SK-N-SH (cell line): Measurements from ENCODE around the gene PARVB. TPM values are rescaled to one million over a fixed set of nuclear protein-coding genes. Genes with fewer than 3 reads are reported as not detected.

Experiments
- CTCF ChIA-PET: fragments of 300-600, 350-600 bp; formaldehyde crosslinking; extraction: SDS; loops from one replicate; lab custom pipeline; 2021; lab: Yijun Ruan, JAX
- POLR2A ChIA-PET: fragments of 350-600 bp; sonication (Branson Sonifier 250); formaldehyde crosslinking; extraction: SDS; loops from one replicate; lab custom pipeline; 2020; ENCODE audit warnings: antibody characterized with exemption, inconsistent platforms; lab: Yijun Ruan, JAX
- DNase-seq: peaks from one replicate; pipeline ENCODE4 v3.0.0; 2012
- H2AFZ ChIP-seq: fragments of 200-600 bp; sonication (generic); 2 replicates; pipeline ENCODE4 v1.8.1; 2016; ENCODE audit warnings: antibody characterized with exemption, mild to moderate bottlenecking, low read depth
- H3F3A ChIP-seq: fragments of 200-600 bp; sonication (generic); replicated peaks from 2 replicates; pipeline ENCODE3; 2016; ENCODE audit warnings: antibody characterized with exemption, mild to moderate bottlenecking; ENCODE audit not compliant: insufficient read depth
- H3K27ac ChIP-seq, 2 experiments: fragments of 200-500 bp in 1 of 2; fragments of 200-600 bp in 1 of 2; sonication (Bioruptor generic) in 1 of 2; sonication (generic), shearing (Covaris generic) in 1 of 2; 2 replicates each; pipeline versions ENCODE4 v1.5.1 to v1.6.1; 2014 to 2016; ENCODE audit warnings: low read depth in 2 of 2, inconsistent platforms in 1 of 2, low read length in 1 of 2, mild to moderate bottlenecking in 1 of 2, mixed read lengths in 1 of 2
- H3K27me3 ChIP-seq: fragments of 200-600 bp; sonication (generic), shearing (Covaris generic); 2 replicates; pipeline ENCODE4 v1.6.1; 2016; ENCODE audit warnings: mixed run types; ENCODE audit not compliant: insufficient read depth
- H3K36me3 ChIP-seq, 2 experiments: fragments of 200-500 bp in 1 of 2; fragments of 200-600 bp in 1 of 2; sonication (Bioruptor generic) in 1 of 2; sonication (generic) in 1 of 2; replicated peaks in 1 of 2; 2 replicates each; pipeline versions ENCODE3 to v1.5.1; 2014 to 2016; ENCODE audit warnings: low read length in 1 of 2, mild to moderate bottlenecking in 1 of 2; ENCODE audit not compliant: insufficient read depth in 2 of 2, control insufficient read depth in 1 of 2
- H3K4me1 ChIP-seq, 2 experiments: fragments of 200-500 bp in 1 of 2; fragments of 200-600 bp in 1 of 2; sonication (Bioruptor generic) in 1 of 2; sonication (generic), shearing (Covaris generic) in 1 of 2; 2 replicates each; pipeline versions ENCODE4 v1.5.1 to v1.6.1; 2014 to 2016; ENCODE audit warnings: low read depth in 1 of 2, low read length in 1 of 2, mixed run types in 1 of 2; ENCODE audit not compliant: insufficient read depth in 2 of 2, control insufficient read depth in 1 of 2
- H3K4me2 ChIP-seq: fragments of 200-600 bp; sonication (generic), shearing (Covaris generic); 2 replicates; pipeline ENCODE4 v1.6.1; 2017; ENCODE audit warnings: mixed run types
- H3K4me3 ChIP-seq, 2 experiments: fragments of 200-500 bp in 1 of 2; fragments of 200-600 bp in 1 of 2; sonication (Bioruptor generic) in 1 of 2; sonication (generic), shearing (Covaris generic) in 1 of 2; 2 replicates each; pipeline versions ENCODE4 v1.5.1 to v1.8.1; 2014 to 2016; ENCODE audit warnings: low read depth in 2 of 2, inconsistent platforms in 1 of 2, low read length in 1 of 2, mild to moderate bottlenecking in 1 of 2, mixed read lengths in 1 of 2, moderate library complexity in 1 of 2
- H3K79me2 ChIP-seq: fragments of 200-600 bp; sonication (generic); 2 replicates; pipeline ENCODE4 v1.8.1; 2017; ENCODE audit warnings: mild to moderate bottlenecking; ENCODE audit not compliant: insufficient read depth
- H3K9ac ChIP-seq: fragments of 200-600 bp; sonication (generic); 2 replicates; pipeline ENCODE4 v1.6.1; 2017; ENCODE audit warnings: mixed run types
- H3K9me2 ChIP-seq: fragments of 200-600 bp; sonication (generic); 2 replicates; pipeline ENCODE4 v1.6.1; 2017; ENCODE audit warnings: mixed run types
- H3K9me3 ChIP-seq: fragments of 200-600 bp; sonication (generic); 2 replicates; pipeline ENCODE4 v1.6.1; 2017; ENCODE audit warnings: mixed run types, mild to moderate bottlenecking, moderate library complexity
- H4K20me1 ChIP-seq: fragments of 200-600 bp; sonication (generic); 2 replicates; pipeline ENCODE4 v1.6.1; 2017; ENCODE audit warnings: mild to moderate bottlenecking, mixed run types; ENCODE audit not compliant: insufficient read depth
- EP300 ChIP-seq, 2 experiments: IDR thresholded peaks; 2 replicates each; pipeline versions ENCODE4 v1.4.0 to v1.6.1; 2012; ENCODE audit warnings: borderline replicate concordance in 1 of 2, low read depth in 1 of 2, low read length in 1 of 2
- EZH2phosphoT487 ChIP-seq: fragments of 200-600 bp; sonication (generic); IDR thresholded peaks from 2 replicates; pipeline ENCODE4 v1.6.1; 2017; ENCODE audit warnings: low read depth, mixed run types, mild to moderate bottlenecking, antibody characterized with exemption, moderate library complexity, borderline replicate concordance
- FOXJ3 ChIP-seq: sonication (generic); formaldehyde crosslinking; IDR thresholded peaks from 2 replicates; pipeline ENCODE4 v1.5.1; 2020; ENCODE audit warnings: mild to moderate bottlenecking, missing genetic modification reagents
- FOXM1 ChIP-seq: IDR thresholded peaks from 2 replicates; pipeline ENCODE4 v1.4.0; 2012; ENCODE audit warnings: low read depth, mild to moderate bottlenecking
- GABPA ChIP-seq: IDR thresholded peaks from 2 replicates; pipeline ENCODE4 v1.4.0; 2012; ENCODE audit warnings: low read depth, mild to moderate bottlenecking
- GATA2 ChIP-seq: sonication (generic); formaldehyde crosslinking; IDR thresholded peaks from 2 replicates; pipeline ENCODE4 v1.5.0; 2020; ENCODE audit warnings: mild to moderate bottlenecking, missing genetic modification reagents
- MXI1 ChIP-seq: IDR thresholded peaks from 2 replicates; pipeline ENCODE4 v1.6.1; 2012; ENCODE audit warnings: mild to moderate bottlenecking, low read depth, low read length, improper control_type of control experiment
- NFIC ChIP-seq: IDR thresholded peaks from 2 replicates; pipeline ENCODE4 v1.4.0; 2012; ENCODE audit warnings: borderline replicate concordance
- RCOR1 ChIP-seq: fragments of 150-350 bp; IDR thresholded peaks from 2 replicates; pipeline ENCODE4 v1.6.1; 2017; ENCODE audit warnings: antibody characterized with exemption, low read length
- SIN3A ChIP-seq: IDR thresholded peaks from 2 replicates; pipeline ENCODE4 v1.6.1; 2012; ENCODE audit warnings: low read depth, mild to moderate bottlenecking, low read length, moderate library complexity, borderline replicate concordance
- SMC3 ChIP-seq: IDR thresholded peaks from 2 replicates; pipeline ENCODE4 v1.6.1; 2012; ENCODE audit warnings: low read depth, low read length, improper control_type of control experiment
- TEAD4 ChIP-seq: IDR thresholded peaks from 2 replicates; pipeline ENCODE4 v1.4.0; 2012; ENCODE audit warnings: mild to moderate bottlenecking, borderline replicate concordance; ENCODE audit not compliant: insufficient read depth
- YY1 ChIP-seq: IDR thresholded peaks from 2 replicates; pipeline ENCODE4 v1.4.0; 2012; ENCODE audit warnings: low read depth, mild to moderate bottlenecking
- WGBS: methylation state at CpG from one replicate; pipeline ENCODE4 v1.1.6; 2017; ENCODE audit warnings: low lambda C conversion rate; 5-methylcytosine and 5-hydroxymethylcytosine counted together
- polyA plus RNA-seq, 3 experiments: library from polyadenylated mRNA; depleted of rRNA; stranded (reverse); fragments of >200 nt; gene quantifications; 2 replicates each; pipeline ENCODE4 v1.2.3, GENCODE V29; 2012
- TF ChIP-seq, protein P1 (sequence below): IDR thresholded peaks from 2 replicates; pipeline ENCODE4 v1.6.1; 2012; ENCODE audit warnings: mild to moderate bottlenecking, low read depth, low read length, moderate library complexity

Gene PARVB
- polyA plus RNA-seq, 1 of the 3 experiments (the other 2 are of a cell fraction) = 87.8 TPM

DNA sequence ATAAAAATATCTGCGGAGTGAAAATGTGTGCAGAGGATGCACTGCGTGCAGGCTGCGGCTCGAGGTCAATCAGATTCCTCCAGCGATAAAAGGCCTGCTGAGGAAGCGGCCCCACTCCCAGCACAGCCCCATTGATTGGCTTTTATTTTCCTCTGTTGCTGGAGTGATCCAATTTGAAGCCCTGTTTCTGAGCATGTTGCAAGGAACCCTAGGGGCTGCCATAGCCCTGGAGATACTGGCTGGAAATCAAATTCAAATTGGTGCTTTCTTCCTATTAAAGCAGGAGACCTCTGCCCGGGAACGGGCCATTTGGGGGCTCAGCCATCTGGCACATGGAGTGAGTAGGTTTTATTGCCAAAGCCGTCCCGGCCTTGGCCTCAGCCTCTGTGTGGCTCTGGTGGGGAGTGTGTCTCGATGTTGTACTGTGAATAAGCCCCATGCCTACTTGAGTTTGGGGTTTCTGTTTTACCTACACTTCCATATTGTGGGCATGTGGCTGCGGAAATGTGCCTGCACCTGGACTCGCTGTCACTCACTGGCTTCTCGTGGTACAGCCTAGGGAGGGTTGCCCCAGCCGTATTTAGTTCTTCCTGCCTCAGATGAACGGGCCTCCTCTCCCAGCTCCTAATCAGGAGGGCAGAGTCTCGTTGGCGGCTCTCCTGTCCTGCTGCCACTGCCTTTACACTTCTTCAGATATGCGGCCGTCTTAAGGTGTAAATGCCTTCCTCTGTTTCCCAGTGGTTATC lies 25.6 kb downstream of the PARVB start:
- no peaks in the 10 kb centered on the region for H3K9me3 ChIP-seq
- H3K27me3 ChIP-seq = no peaks in the 10 kb centered on the region
- no peak overlapping the region for H3K4me3 ChIP-seq
- no peak for TF ChIP-seq EZH2phosphoT487
- TF ChIP-seq TEAD4 = no peak
- TF ChIP-seq SIN3A = no peak
- TF ChIP-seq YY1 = no peak
- TF ChIP-seq, protein P1, sequence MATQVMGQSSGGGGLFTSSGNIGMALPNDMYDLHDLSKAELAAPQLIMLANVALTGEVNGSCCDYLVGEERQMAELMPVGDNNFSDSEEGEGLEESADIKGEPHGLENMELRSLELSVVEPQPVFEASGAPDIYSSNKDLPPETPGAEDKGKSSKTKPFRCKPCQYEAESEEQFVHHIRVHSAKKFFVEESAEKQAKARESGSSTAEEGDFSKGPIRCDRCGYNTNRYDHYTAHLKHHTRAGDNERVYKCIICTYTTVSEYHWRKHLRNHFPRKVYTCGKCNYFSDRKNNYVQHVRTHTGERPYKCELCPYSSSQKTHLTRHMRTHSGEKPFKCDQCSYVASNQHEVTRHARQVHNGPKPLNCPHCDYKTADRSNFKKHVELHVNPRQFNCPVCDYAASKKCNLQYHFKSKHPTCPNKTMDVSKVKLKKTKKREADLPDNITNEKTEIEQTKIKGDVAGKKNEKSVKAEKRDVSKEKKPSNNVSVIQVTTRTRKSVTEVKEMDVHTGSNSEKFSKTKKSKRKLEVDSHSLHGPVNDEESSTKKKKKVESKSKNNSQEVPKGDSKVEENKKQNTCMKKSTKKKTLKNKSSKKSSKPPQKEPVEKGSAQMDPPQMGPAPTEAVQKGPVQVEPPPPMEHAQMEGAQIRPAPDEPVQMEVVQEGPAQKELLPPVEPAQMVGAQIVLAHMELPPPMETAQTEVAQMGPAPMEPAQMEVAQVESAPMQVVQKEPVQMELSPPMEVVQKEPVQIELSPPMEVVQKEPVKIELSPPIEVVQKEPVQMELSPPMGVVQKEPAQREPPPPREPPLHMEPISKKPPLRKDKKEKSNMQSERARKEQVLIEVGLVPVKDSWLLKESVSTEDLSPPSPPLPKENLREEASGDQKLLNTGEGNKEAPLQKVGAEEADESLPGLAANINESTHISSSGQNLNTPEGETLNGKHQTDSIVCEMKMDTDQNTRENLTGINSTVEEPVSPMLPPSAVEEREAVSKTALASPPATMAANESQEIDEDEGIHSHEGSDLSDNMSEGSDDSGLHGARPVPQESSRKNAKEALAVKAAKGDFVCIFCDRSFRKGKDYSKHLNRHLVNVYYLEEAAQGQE = no peak
- TF ChIP-seq MXI1 = 0 out of 2 replicates have a peak, but pooled peaks have one; percentile 44
- no peak for TF ChIP-seq SMC3
- TF ChIP-seq RCOR1 = no peak
- TF ChIP-seq FOXJ3 = 0 out of 2 replicates have a peak, but pooled peaks have one; percentile 38
- TF ChIP-seq NFIC = no peak
- TF ChIP-seq FOXM1 = no peak
- peak; percentile 87 for TF ChIP-seq GATA2
- TF ChIP-seq GABPA = no peak
- TF ChIP-seq EP300 (IDR thresholded peaks at IDR 0.05; ENCODE audit: borderline replicate concordance in 1 of 2, low read depth in 1 of 2, low read length in 1 of 2) = 0 out of 4 replicates have a peak, but pooled peaks of 1 of the 2 experiments have one; percentile 47
- H3K9me2 ChIP-seq = no peaks in the 10 kb centered on the region
- ChIA-PET CTCF (interaction anchor here (0.8 to 4.5 kb wide), 6 partner anchors 32 to 578 kb away, joined by 3 to 15 read pairs (median 6); no protein-coding TSS in a partner anchor), POLR2A (no interaction called here)
- peaks cover 0 to 23% of the 10 kb centered on the region in 2 experiments; a peak in 1 of 4 replicates for H3K4me1 ChIP-seq
- no peaks in the 10 kb centered on the region for H3F3A ChIP-seq
- WGBS = 82% methylated on average over 18 of the region's 20 CpGs
- no peaks in the 10 kb centered on the region for H4K20me1 ChIP-seq
- no peaks in the 10 kb centered on the region for H3K36me3 ChIP-seq
- peak; percentile 82 for DNase-seq
- H3K9ac ChIP-seq = no peak overlapping the region
- peak overlapping the region in 1 of 2 experiments; percentile 73; a peak in 2 of 4 replicates for H3K27ac ChIP-seq
- peaks cover 8% of the 10 kb centered on the region for H3K79me2 ChIP-seq
- H2AFZ ChIP-seq = no peak overlapping the region
- no peak overlapping the region for H3K4me2 ChIP-seq
